Measurements from ENCODE around the gene VSTM1.

VSTM1 gene

DNA sequence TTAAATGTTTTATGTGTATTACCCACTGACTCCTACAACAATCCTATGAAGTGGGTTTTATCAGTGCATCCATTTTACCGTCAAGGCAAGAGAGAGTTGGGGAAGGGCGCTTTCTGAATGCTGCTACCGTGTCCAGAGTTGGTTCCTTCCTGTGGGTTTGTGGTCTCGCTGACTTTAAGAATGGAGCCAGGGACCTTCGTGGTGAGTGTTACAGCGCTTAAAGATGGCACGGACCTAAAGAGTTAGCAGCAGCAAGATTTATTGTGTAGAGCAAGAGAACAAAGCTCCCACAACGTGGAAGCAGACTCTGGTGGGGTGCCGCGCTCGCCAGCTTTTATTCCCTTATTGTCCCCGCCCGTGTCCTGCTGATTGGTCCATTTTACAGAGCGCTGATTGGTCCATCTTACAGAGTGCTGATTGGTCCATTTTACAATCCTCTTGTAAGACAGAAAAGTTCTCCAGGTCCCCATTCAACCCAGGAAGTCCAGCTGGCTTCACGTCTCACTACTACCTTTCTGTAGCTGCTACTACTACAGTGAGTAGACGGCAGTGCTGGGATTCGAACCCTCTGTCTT is 30.8 kb upstream of the VSTM1 start:
- DNase-seq (ENCODE audit: low spot score): no peak
- TF ChIP-seq, protein P1, sequence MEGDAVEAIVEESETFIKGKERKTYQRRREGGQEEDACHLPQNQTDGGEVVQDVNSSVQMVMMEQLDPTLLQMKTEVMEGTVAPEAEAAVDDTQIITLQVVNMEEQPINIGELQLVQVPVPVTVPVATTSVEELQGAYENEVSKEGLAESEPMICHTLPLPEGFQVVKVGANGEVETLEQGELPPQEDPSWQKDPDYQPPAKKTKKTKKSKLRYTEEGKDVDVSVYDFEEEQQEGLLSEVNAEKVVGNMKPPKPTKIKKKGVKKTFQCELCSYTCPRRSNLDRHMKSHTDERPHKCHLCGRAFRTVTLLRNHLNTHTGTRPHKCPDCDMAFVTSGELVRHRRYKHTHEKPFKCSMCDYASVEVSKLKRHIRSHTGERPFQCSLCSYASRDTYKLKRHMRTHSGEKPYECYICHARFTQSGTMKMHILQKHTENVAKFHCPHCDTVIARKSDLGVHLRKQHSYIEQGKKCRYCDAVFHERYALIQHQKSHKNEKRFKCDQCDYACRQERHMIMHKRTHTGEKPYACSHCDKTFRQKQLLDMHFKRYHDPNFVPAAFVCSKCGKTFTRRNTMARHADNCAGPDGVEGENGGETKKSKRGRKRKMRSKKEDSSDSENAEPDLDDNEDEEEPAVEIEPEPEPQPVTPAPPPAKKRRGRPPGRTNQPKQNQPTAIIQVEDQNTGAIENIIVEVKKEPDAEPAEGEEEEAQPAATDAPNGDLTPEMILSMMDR (IDR thresholded peaks at IDR 0.05; ENCODE audit: extremely low read depth, missing control alignments): no peak

DNA sequence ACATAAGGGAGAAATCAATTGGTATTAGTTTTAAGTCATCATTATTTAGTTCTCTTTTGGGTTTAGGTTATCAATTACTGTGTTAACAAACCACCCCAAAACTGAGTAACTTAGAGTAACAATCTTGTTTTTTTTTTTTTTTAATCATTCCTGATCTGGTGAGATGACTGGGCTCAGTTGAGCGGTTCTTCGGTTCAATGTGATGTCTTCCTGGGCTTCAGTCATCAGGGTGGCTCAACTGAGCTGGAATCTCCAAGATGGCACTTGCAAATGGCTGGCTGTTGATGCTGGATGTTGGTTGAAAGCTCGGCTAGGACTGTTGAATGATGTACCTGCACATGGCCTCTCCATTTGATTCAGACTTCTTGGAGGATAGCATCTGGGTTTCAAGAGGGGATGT is 20.7 kb upstream of the VSTM1 start:
- TF ChIP-seq, protein P1 (IDR thresholded peaks at IDR 0.05; ENCODE audit: extremely low read depth, missing control alignments): no peak

DNA sequence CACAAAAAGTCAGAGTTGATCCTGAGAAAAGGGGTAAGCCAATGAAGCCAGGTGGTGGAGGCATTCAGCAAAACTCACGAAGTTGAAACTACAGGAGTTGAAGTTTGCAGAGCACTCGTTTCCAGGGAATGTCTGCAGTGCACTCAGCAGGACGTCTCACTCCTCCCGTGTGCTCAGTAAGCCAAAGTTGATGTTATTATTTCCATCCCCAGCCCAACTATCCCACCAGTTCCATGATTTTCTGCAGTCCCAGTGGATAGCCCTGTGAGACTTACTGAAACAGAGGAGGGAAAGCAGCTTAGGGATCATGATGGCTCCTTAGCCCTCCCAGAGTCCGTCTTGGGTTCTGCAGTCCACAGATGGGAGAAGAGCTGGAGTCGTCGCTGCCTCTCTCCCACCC is 17.3 kb upstream of the VSTM1 start, which contains the start of gene TARM1:
Gene TARM1, minus strand, starts transcription at position 334 of the 400 bp plus-strand sequence. Its CDS starts 25 bp downstream, at position 309.
- no peak for DNase-seq (ENCODE audit: low spot score)
- TF ChIP-seq, protein P1 (IDR thresholded peaks at IDR 0.05; ENCODE audit: extremely low read depth, missing control alignments): no peak

More for the DNA sequence above, 20.7 kb upstream of the VSTM1 start:
- DNase-seq (ENCODE audit: low spot score): no peak

DNA sequence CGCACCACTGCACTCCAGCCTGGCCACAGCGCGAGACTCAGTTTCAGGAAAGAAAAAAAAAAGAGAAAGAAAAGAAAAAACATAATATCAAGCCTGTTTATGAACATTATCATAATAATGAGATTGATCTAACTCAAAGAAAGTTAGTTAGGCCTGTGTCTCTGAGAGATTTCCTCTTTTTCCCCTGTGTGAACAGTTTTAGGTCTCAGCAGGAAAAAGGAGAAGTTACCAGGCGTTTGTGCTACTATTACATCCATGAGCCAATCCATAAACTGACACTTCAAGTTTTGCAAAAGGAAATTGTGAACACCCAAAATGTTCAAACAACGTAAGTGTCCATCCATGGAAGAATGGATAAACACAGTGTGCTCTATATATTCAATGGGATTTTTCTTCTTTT is 13.6 kb upstream of the VSTM1 start:
- DNase-seq (ENCODE audit: low spot score): no peak
- TF ChIP-seq, protein P1 (IDR thresholded peaks at IDR 0.05; ENCODE audit: extremely low read depth, missing control alignments): no peak

DNA sequence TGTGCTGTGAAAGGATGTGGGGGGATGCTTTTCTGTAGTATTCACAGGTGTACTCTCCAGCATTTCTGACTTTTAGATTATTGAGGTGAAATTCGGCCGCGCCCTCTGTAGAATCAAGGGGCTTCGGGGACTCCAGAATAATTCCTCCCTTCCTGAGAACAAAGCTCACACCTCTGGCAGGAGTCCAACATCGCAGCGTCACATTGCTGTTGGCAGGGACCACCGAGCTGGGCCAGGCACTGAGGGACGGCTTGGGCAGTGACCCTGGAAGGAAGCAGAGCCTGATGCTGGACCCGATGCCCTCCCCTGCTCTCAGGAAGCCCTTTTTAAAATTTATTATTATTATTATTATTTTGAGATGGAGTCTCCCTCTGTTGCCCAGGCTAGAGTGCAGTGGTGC is 11.2 kb upstream of the VSTM1 start:
- TF ChIP-seq, protein P1 (IDR thresholded peaks at IDR 0.05; ENCODE audit: extremely low read depth, missing control alignments): no peak
- no peak for DNase-seq (ENCODE audit: low spot score)

DNA sequence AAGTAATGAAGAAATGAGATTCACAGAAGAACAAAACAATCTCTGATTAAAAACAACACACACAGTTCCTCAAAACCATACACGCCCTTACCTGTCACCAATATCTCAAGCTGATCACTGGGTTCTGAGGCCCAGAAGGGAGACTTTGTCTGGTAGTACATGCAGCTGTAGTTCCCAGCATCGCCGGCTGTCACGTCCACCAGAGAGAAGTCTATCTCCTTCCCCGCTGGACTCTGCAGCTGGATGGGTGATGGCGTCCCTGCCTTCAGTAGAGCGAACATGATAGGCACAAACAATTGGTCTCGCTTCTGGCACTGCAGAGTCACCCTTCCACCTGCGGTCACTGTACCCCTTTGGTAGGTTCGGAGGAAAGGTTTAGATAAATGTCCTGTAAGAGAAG is 10.1 kb upstream of the VSTM1 start:
- DNase-seq (ENCODE audit: low spot score): no peak
- TF ChIP-seq, protein P1 (IDR thresholded peaks at IDR 0.05; ENCODE audit: extremely low read depth, missing control alignments): no peak

DNA sequence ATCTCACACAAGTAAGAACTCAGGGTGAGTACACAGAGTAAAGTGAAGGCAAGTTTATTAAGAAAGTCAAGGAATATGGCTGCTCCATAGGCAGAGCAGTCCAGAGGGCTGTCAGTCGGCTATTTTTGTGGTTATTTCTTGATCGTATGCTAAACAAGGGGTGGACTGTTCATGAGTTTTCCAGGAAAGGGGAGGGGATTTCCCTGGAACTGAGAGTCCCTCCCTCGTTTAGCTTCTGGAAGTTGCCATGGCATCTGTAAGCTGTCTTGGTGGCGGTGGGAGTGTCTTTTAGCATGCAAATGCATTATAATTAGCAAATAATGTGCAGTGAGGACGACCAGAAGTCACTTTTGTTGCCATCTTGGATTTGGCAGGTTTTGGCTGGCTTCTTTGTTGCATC is 5.8 kb upstream of the VSTM1 start:
- no peak for DNase-seq (ENCODE audit: low spot score)
- TF ChIP-seq, protein P1 (IDR thresholded peaks at IDR 0.05; ENCODE audit: extremely low read depth, missing control alignments): no peak
